ENCODE results near the gene ATAT1.

The ATAT1 gene

GRCh38 chr6:30618270-30618797 is 8.3 kb upstream of the ATAT1 start:
- Histone ChIP-seq H2AFZ (ENCODE audit: low read depth, low read length) (no peak overlapping the region), H3K23ac (ENCODE audit: low read length in 2 of 2) (peak overlapping the region in 1 of 2 experiments; percentile 78), H3K4me2 (ENCODE audit: low read length, poor library complexity, severe bottlenecking) (peak overlapping the region; percentile 74), H3K18ac (ENCODE audit: low read depth in 1 of 2, low read length in 2 of 2) (no peak overlapping the region), H3K9ac (ENCODE audit: low read length) (peak overlapping the region; percentile 100), H3K36me3 (ENCODE audit: control insufficient read depth in 1 of 2, insufficient read depth in 2 of 2, low read depth in 1 of 2, low read length in 2 of 2) (peaks cover 23 to 57% of the 10 kb centered on the region in 2 experiments), H3K27ac (ENCODE audit: low read length, poor library complexity, severe bottlenecking) (no peak overlapping the region), H2BK12ac (ENCODE audit: low read length in 2 of 2) (no peak overlapping the region), H4K8ac (ENCODE audit: low read length) (no peak overlapping the region), H3K4me3 (ENCODE audit: insufficient read depth in 1 of 2, low read depth in 1 of 2, low read length in 2 of 2) (peak overlapping the region in 1 of 2 experiments; percentile 81), H2BK5ac (ENCODE audit: low read depth, low read length, poor library complexity, severe bottlenecking) (no peak overlapping the region), H2AK5ac (ENCODE audit: low read length, severe bottlenecking) (peak overlapping the region; percentile 12), H3K4ac (ENCODE audit: low read depth in 1 of 2, low read length in 2 of 2) (peak overlapping the region; percentile 5 to 83), H3K4me1 (ENCODE audit: control insufficient read depth, insufficient read depth, low read depth, low read length) (peaks cover 2% of the 10 kb centered on the region), H2BK15ac (ENCODE audit: low read depth, poor library complexity, severe bottlenecking) (no peak overlapping the region), H2BK120ac (ENCODE audit: low read depth, low read length) (no peak overlapping the region), H4K91ac (ENCODE audit: low read length) (no peak overlapping the region), H3K27me3 (ENCODE audit: control insufficient read depth in 1 of 2, insufficient read depth in 1 of 2, low read length in 2 of 2) (no peaks in the 10 kb centered on the region), H3K79me1 (replicated peaks; ENCODE audit: low read length, poor library complexity, severe bottlenecking) (peaks cover 11% of the 10 kb centered on the region), H3K9me3 (ENCODE audit: control insufficient read depth, low read length) (no peaks in the 10 kb centered on the region), H3K14ac (ENCODE audit: low read length in 2 of 2) (no peak overlapping the region)
- 49% methylated on average over 4 of the region's 8 CpGs for WGBS
- DNase-seq = no peak

- WGBS = 98% methylated on average over 11 of the region's 11 CpGs
- Histone ChIP-seq H2AFZ (ENCODE audit: low read depth, low read length) (no peak overlapping the region), H3K18ac (ENCODE audit: low read depth in 1 of 2, low read length in 2 of 2) (no peak overlapping the region), H3K4me3 (ENCODE audit: insufficient read depth in 1 of 2, low read depth in 1 of 2, low read length in 2 of 2) (no peak overlapping the region), H2BK5ac (ENCODE audit: low read depth, low read length, poor library complexity, severe bottlenecking) (no peak overlapping the region), H3K4me1 (ENCODE audit: control insufficient read depth, insufficient read depth, low read depth, low read length) (no peaks in the 10 kb centered on the region), H3K9ac (ENCODE audit: low read length) (peak overlapping the region; percentile 100), H3K27me3 (ENCODE audit: control insufficient read depth in 1 of 2, insufficient read depth in 1 of 2, low read length in 2 of 2) (no peaks in the 10 kb centered on the region), H4K8ac (ENCODE audit: low read length) (peak overlapping the region; percentile 62), H3K14ac (ENCODE audit: low read length in 2 of 2) (no peak overlapping the region), H3K36me3 (ENCODE audit: control insufficient read depth in 1 of 2, insufficient read depth in 2 of 2, low read depth in 1 of 2, low read length in 2 of 2) (peaks cover 30 to 64% of the 10 kb centered on the region in 2 experiments), H2BK12ac (ENCODE audit: low read length in 2 of 2) (no peak overlapping the region), H3K4me2 (ENCODE audit: low read length, poor library complexity, severe bottlenecking) (no peak overlapping the region), H4K91ac (ENCODE audit: low read length) (peak overlapping the region; percentile 48), H3K4ac (ENCODE audit: low read depth in 1 of 2, low read length in 2 of 2) (no peak overlapping the region), H2BK120ac (ENCODE audit: low read depth, low read length) (no peak overlapping the region), H3K79me1 (replicated peaks; ENCODE audit: low read length, poor library complexity, severe bottlenecking) (peaks cover 11% of the 10 kb centered on the region), H2AK5ac (ENCODE audit: low read length, severe bottlenecking) (peak overlapping the region; percentile 49), H3K23ac (ENCODE audit: low read length in 2 of 2) (no peak overlapping the region), H3K9me3 (ENCODE audit: control insufficient read depth, low read length) (no peaks in the 10 kb centered on the region), H2BK15ac (ENCODE audit: low read depth, poor library complexity, severe bottlenecking) (no peak overlapping the region), H3K27ac (ENCODE audit: low read length, poor library complexity, severe bottlenecking) (no peak overlapping the region)
- no peak for DNase-seq
Measured at GRCh38 chr6:30619561-30619960, 7.1 kb upstream of the ATAT1 start.

GRCh38 chr6:30625511-30625910 is 1.2 kb upstream of the ATAT1 start:
- Histone ChIP-seq H3K9ac (ENCODE audit: low read length) (no peak overlapping the region), H3K4me2 (ENCODE audit: low read length, poor library complexity, severe bottlenecking) (no peak overlapping the region), H3K23ac (ENCODE audit: low read length in 2 of 2) (no peak overlapping the region), H4K91ac (ENCODE audit: low read length) (no peak overlapping the region), H3K79me1 (replicated peaks; ENCODE audit: low read length, poor library complexity, severe bottlenecking) (peaks cover 30% of the 10 kb centered on the region), H3K18ac (ENCODE audit: low read depth in 1 of 2, low read length in 2 of 2) (no peak overlapping the region), H3K4ac (ENCODE audit: low read depth in 1 of 2, low read length in 2 of 2) (no peak overlapping the region), H4K8ac (ENCODE audit: low read length) (no peak overlapping the region), H2BK5ac (ENCODE audit: low read depth, low read length, poor library complexity, severe bottlenecking) (no peak overlapping the region), H3K27ac (ENCODE audit: low read length, poor library complexity, severe bottlenecking) (no peak overlapping the region), H3K4me3 (ENCODE audit: insufficient read depth in 1 of 2, low read depth in 1 of 2, low read length in 2 of 2) (no peak overlapping the region), H3K36me3 (ENCODE audit: control insufficient read depth in 1 of 2, insufficient read depth in 2 of 2, low read depth in 1 of 2, low read length in 2 of 2) (peaks cover 61 to 80% of the 10 kb centered on the region in 2 experiments), H2BK120ac (ENCODE audit: low read depth, low read length) (no peak overlapping the region), H3K4me1 (ENCODE audit: control insufficient read depth, insufficient read depth, low read depth, low read length) (peaks cover 3% of the 10 kb centered on the region), H3K9me3 (ENCODE audit: control insufficient read depth, low read length) (no peaks in the 10 kb centered on the region), H2AFZ (ENCODE audit: low read depth, low read length) (no peak overlapping the region), H2BK12ac (ENCODE audit: low read length in 2 of 2) (no peak overlapping the region), H3K27me3 (ENCODE audit: control insufficient read depth in 1 of 2, insufficient read depth in 1 of 2, low read length in 2 of 2) (no peaks in the 10 kb centered on the region), H3K14ac (ENCODE audit: low read length in 2 of 2) (no peak overlapping the region), H2AK5ac (ENCODE audit: low read length, severe bottlenecking) (no peak overlapping the region), H2BK15ac (ENCODE audit: low read depth, poor library complexity, severe bottlenecking) (no peak overlapping the region)
- over 99% methylated on average over 8 of the region's 8 CpGs for WGBS
- no peak for DNase-seq

- Histone ChIP-seq H2AFZ (ENCODE audit: low read depth, low read length) (no peak overlapping the region), H2BK12ac (ENCODE audit: low read length in 2 of 2) (no peak overlapping the region), H3K9ac (ENCODE audit: low read length) (no peak overlapping the region), H2AK5ac (ENCODE audit: low read length, severe bottlenecking) (no peak overlapping the region), H2BK15ac (ENCODE audit: low read depth, poor library complexity, severe bottlenecking) (no peak overlapping the region), H3K23ac (ENCODE audit: low read length in 2 of 2) (no peak overlapping the region), H4K91ac (ENCODE audit: low read length) (no peak overlapping the region), H3K36me3 (ENCODE audit: control insufficient read depth in 1 of 2, insufficient read depth in 2 of 2, low read depth in 1 of 2, low read length in 2 of 2) (peaks cover 41 to 45% of the 10 kb centered on the region in 2 experiments), H2BK120ac (ENCODE audit: low read depth, low read length) (no peak overlapping the region), H3K27ac (ENCODE audit: low read length, poor library complexity, severe bottlenecking) (no peak overlapping the region), H2BK5ac (ENCODE audit: low read depth, low read length, poor library complexity, severe bottlenecking) (no peak overlapping the region), H3K18ac (ENCODE audit: low read depth in 1 of 2, low read length in 2 of 2) (no peak overlapping the region), H3K79me1 (replicated peaks; ENCODE audit: low read length, poor library complexity, severe bottlenecking) (peaks cover 28% of the 10 kb centered on the region), H3K4me2 (ENCODE audit: low read length, poor library complexity, severe bottlenecking) (no peak overlapping the region), H3K4ac (ENCODE audit: low read depth in 1 of 2, low read length in 2 of 2) (no peak overlapping the region), H3K27me3 (ENCODE audit: control insufficient read depth in 1 of 2, insufficient read depth in 1 of 2, low read length in 2 of 2) (no peaks in the 10 kb centered on the region), H3K4me1 (ENCODE audit: control insufficient read depth, insufficient read depth, low read depth, low read length) (peaks cover 1% of the 10 kb centered on the region), H3K4me3 (ENCODE audit: insufficient read depth in 1 of 2, low read depth in 1 of 2, low read length in 2 of 2) (no peak overlapping the region), H3K14ac (ENCODE audit: low read length in 2 of 2) (no peak overlapping the region), H3K9me3 (ENCODE audit: control insufficient read depth, low read length) (no peaks in the 10 kb centered on the region), H4K8ac (ENCODE audit: low read length) (no peak overlapping the region)
- DNase-seq = no peak
- WGBS = 97% methylated on average over 3 of the region's 3 CpGs
Measured at GRCh38 chr6:30635834-30636233, 9.2 kb downstream of the ATAT1 start.

Measured in mesenchymal stem cell (in vitro differentiated cells and primary cell).